ENCODE data around the gene CXXC1.

- TF ChIP-seq EZH2phosphoT487 (IDR thresholded peaks at IDR 0.05; ENCODE audit: borderline replicate concordance, low read depth, low read length) (no peak), CTCF (conservative IDR thresholded peaks at IDR 0.05; ENCODE audit: low read length) (no peak)
Measured at GRCh38 chr18:50275503-50276036, 11.9 kb downstream of the CXXC1 start.

All from OCI-LY7 (cell line).